Femur (tissue), 1 donor: ENCODE measurements around the gene INSYN2A.

Experiments
- DNase-seq: peaks from one replicate; pipeline ENCODE4 v3.0.0-alpha.2; 2017

INSYN2A gene

DNA sequence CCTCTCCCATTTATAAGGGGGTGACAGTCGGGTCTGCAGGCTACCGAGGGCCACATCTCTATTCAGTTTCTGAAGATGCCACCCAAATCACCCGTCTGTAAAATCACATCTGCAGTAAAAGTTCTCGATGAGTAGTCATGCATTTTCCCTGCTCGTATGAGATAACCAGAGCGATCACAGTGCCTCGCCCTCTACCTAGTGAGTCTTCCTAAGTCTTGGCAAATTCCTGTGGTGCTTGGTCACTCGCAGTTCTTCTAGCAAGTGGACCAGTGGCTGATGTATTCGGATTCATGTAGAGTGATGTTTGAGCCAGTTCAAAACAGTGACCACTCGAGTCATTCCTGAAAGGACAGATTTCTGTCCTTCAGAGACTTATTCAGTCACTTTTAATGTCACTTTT lies 44.9 kb downstream of the INSYN2A start:
- DNase-seq, result no peak

DNA sequence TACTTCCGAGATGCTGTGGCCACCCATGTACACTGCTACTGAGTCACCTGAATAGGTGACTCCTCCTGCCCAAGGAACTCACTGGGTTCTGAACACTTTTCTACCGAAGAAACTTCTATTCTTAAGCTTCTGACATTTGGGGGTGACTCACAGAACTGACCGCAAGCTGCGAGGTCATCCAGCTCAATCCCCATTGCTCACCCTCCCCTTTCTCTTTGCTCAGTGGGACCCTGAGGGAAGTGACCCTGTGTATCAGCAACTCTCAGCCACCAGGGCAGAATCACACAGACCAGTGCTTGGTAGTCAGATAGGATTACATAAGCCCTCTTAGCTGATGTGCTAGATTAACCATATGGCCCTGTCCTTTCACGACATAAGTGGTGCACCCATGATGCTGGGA lies 46.3 kb downstream of the INSYN2A start:
- DNase-seq, result no peak

DNA sequence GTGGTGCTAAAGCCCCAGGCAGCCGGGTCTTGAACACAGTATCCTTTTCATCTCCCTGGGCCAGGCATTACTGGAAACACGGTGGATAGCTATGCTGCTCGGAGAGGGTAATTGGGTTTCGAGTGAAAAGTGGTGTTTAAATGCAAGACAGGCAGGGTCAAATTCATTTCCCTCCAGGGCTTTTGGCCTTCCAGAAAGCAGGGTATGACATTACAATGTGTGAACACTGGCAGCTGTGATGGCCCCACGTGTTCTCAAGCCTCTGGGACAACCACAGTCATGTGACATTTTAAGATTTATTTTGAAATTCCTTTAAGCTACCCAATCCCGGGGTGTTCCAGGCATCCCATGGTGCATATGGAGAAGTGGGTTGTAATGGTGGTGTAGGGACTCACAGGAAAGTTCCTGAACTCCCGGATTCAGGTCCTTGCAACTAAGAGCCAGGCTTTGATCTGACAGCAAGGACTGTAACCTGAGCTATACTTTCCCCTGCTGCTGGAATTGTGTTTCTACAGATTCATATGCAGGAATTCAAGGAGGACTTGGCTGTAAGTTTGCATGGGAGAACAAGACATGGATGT lies 46.8 kb downstream of the INSYN2A start:
- DNase-seq, result no peak

DNA sequence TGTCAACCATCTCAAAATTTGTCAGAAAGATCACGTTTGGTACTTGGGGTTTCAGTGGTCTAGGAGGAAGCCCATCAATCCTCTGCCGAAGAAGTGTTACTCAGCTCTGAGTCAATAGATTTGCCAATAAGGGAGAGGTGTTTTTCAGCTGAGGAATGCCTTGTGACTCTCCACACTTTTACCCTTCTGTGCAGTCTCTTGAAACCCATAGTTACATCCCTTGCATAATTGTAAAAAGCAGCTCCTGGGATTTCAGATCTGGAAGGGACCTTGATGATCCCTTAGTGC lies 47.5 kb downstream of the INSYN2A start:
- no peak for DNase-seq

DNA sequence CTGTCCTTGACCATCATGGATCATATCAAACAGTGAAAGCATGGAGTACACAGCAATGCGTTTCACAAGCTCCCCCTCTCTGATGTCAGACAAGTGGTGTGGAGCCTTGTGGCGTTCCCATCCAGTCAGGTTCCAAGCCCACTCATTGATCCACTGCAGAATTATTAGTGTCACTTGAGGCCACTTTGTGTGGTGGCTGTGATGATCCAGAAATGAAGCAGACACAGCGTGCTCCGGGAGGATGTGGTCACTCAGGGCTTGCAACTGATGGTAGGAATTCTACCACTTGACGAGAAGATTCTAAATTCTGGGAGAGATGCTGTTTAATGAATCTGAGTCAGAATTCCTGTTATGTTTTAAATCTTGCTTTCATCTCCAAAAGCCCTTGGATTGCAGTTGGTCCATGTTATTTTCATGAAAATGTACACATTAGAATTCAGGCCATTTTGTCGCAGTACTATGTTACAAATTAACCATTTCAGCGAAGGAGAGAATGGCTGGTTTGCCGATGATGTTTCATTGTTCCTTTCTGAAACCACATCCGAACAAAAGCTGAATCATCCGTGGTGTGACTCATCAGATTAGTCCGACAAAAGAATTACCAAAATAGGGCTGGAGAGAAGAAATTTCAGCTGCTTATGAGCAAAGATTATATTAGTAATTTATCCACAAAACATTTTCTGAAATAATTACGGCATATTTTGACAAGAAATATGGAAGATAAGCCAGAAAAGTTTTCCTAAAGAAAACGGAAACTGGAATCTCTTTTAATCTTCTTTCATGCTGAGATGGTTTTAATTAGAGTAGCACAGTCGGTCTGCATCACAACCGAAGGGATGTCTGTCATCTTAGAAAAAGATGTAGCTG lies 48.1 kb downstream of the INSYN2A start:
- DNase-seq, result no peak

DNA sequence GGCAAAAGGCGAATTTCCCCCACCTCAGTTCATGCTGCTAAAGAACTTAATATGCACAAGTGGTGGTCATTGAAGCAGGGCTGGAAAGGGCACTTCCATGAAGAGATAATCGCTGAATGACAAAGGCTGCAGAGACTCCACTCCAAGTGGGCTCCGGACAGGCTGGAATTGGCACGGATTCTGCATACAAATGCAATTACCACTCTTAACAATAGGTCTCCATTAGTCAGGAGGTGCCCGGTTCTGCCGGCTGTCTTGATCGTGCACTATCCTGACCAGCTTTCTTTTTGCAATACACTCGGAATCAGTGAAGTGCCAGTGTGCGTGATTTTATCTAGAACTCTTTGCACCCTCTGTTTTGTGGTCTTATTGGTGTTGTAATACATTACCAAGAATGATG lies 49.7 kb downstream of the INSYN2A start:
- DNase-seq, result no peak
